ENCODE results near the gene TTLL1. TPM values are rescaled to one million over a fixed set of nuclear protein-coding genes. Genes with fewer than 3 reads are reported as not detected.

Gene TTLL1
- total RNA-seq, 1 donor from 2014 or later, result 7.3 TPM

- ATAC-seq, result no peak
- intact Hi-C loops (cut with DNase I), result loop anchor here (5.0 kb wide), 1 partner anchor 219 kb away; no protein-coding TSS in a partner anchor
- DNase-seq (ENCODE audit: missing footprints), result no peak
Measured at GRCh38 chr22:43085658-43086606, 3.3 kb downstream of the TTLL1 start.

GRCh38 chr22:43081968-43082367 is 7.2 kb downstream of the TTLL1 start:
- DNase-seq (ENCODE audit: missing footprints), result no peak
- intact Hi-C loops (cut with DNase I), result no loop called here

GRCh38 chr22:43080616-43081015 is 8.6 kb downstream of the TTLL1 start:
- intact Hi-C loops (cut with DNase I), result no loop called here
- ATAC-seq (no peak), DNase-seq (ENCODE audit: missing footprints) (no peak)

More at GRCh38 chr22:43081968-43082367, 7.2 kb downstream of the TTLL1 start:
- no peak for ATAC-seq

GRCh38 chr22:43079742-43080141 is 9.4 kb downstream of the TTLL1 start:
- ATAC-seq (no peak), DNase-seq (ENCODE audit: missing footprints) (no peak)
- intact Hi-C loops (cut with DNase I), result no loop called here

GRCh38 chr22:43078522-43078921 is 10.7 kb downstream of the TTLL1 start:
- intact Hi-C loops (cut with DNase I), result no loop called here
- DNase-seq (ENCODE audit: missing footprints) (no peak), ATAC-seq (no peak)

- intact Hi-C loops (cut with DNase I), result no loop called here
- no peak for DNase-seq (ENCODE audit: missing footprints)
- ATAC-seq, result peak; percentile 78
Measured at GRCh38 chr22:43077121-43077877, 11.9 kb downstream of the TTLL1 start.

GRCh38 chr22:43066844-43067385 is 22.3 kb downstream of the TTLL1 start:
- intact Hi-C loops (cut with DNase I), result no loop called here
- no peak for ATAC-seq
- DNase-seq (ENCODE audit: missing footprints), result no peak

- intact Hi-C loops (cut with DNase I), result no loop called here
- DNase-seq (ENCODE audit: missing footprints) (no peak), ATAC-seq (no peak)
Measured at GRCh38 chr22:43066134-43066533, 23.1 kb downstream of the TTLL1 start.

GRCh38 chr22:43060183-43060582 is 29.0 kb downstream of the TTLL1 start:
- ATAC-seq (no peak), DNase-seq (ENCODE audit: missing footprints) (no peak)
- intact Hi-C loops (cut with DNase I), result no loop called here

GRCh38 chr22:43057641-43058040 is 31.6 kb downstream of the TTLL1 start:
- no peak for ATAC-seq
- DNase-seq (ENCODE audit: missing footprints), result no peak
- intact Hi-C loops (cut with DNase I), result no loop called here

- no peak for ATAC-seq
- intact Hi-C loops (cut with DNase I), result no loop called here
- DNase-seq (ENCODE audit: missing footprints), result no peak
Measured at GRCh38 chr22:43053176-43053575, 36.0 kb downstream of the TTLL1 start.

- intact Hi-C loops (cut with DNase I), result no loop called here
- DNase-seq (ENCODE audit: missing footprints), result no peak
- no peak for ATAC-seq
Measured at GRCh38 chr22:43050995-43051394, 38.2 kb downstream of the TTLL1 start.

- ATAC-seq (no peak), DNase-seq (ENCODE audit: missing footprints) (no peak)
- intact Hi-C loops (cut with DNase I), result no loop called here
Measured at GRCh38 chr22:43047605-43048004, 41.6 kb downstream of the TTLL1 start.

GRCh38 chr22:43044290-43044712 is 44.9 kb downstream of the TTLL1 start:
- DNase-seq (ENCODE audit: missing footprints) (no peak), ATAC-seq (no peak)
- intact Hi-C loops (cut with DNase I), result no loop called here

GRCh38 chr22:43042101-43042780 is 47.0 kb downstream of the TTLL1 start:
- ATAC-seq (no peak), DNase-seq (ENCODE audit: missing footprints) (no peak)
- intact Hi-C loops (cut with DNase I), result no loop called here

- intact Hi-C loops (cut with DNase I), result loop anchor here (1.0 kb wide), 1 partner anchor 16 kb away; no protein-coding TSS in a partner anchor
- no peak for DNase-seq (ENCODE audit: missing footprints)
- ATAC-seq, result no peak
Measured at GRCh38 chr22:43039800-43040199, 49.4 kb downstream of the TTLL1 start.

GRCh38 chr22:43038325-43038724 is 50.9 kb downstream of the TTLL1 start:
- no peak for ATAC-seq
- intact Hi-C loops (cut with DNase I), result no loop called here
- no peak for DNase-seq (ENCODE audit: missing footprints)

GRCh38 chr22:43036282-43036829 is 52.8 kb downstream of the TTLL1 start:
- DNase-seq (ENCODE audit: missing footprints), result peak; percentile 82
- peak; percentile 86 for ATAC-seq
- intact Hi-C loops (cut with DNase I), result no loop called here

GRCh38 chr22:43035250-43035649 is 53.9 kb downstream of the TTLL1 start:
- DNase-seq (ENCODE audit: missing footprints) (no peak), ATAC-seq (no peak)
- intact Hi-C loops (cut with DNase I), result no loop called here

Measured in Right ventricle myocardium inferior (tissue), 1 donor.